H1 (cell line): Measurements from ENCODE around the gene HOXA10. TPM values are rescaled to one million over a fixed set of nuclear protein-coding genes. Genes with fewer than 3 reads are reported as not detected.

Source experiments
- CTCF ChIA-PET: fragments of 300-600 bp; sonication (Branson Sonifier 250); formaldehyde crosslinking; loops from one replicate; lab custom pipeline; 2021; ENCODE audit not compliant: partially characterized antibody; lab: Charles Lee
- POLR2A ChIA-PET: fragments of 300-600 bp; sonication (Branson Sonifier 250); formaldehyde crosslinking; loops from one replicate; lab custom pipeline; 2021; ENCODE audit warnings: inconsistent platforms; ENCODE audit not compliant: partially characterized antibody; lab: Charles Lee
- DNase-seq, 2 experiments: peaks; one replicate each; pipeline versions ENCODE4 v3.0.0 to v3.0.0-alpha.2; 2010 to 2022; ENCODE audit warnings: low spot score in 2 of 2, low read depth in 1 of 2, mixed read lengths in 1 of 2
- FAIRE-seq: peaks from 2 replicates; lab custom pipeline; 2011; peaks lifted over from hg19 to GRCh38; lab: Jason Lieb, UNC
- H2AFZ ChIP-seq: 2 replicates; pipeline ENCODE4 v1.8.1; 2012; ENCODE audit warnings: low read length, inconsistent platforms
- H2AK5ac ChIP-seq: 2 replicates; pipeline ENCODE4 v1.6.1; 2013; ENCODE audit warnings: low read depth, low read length
- H2BK120ac ChIP-seq: replicated peaks from 2 replicates; pipeline ENCODE3; 2013; ENCODE audit warnings: low read depth, low read length, inconsistent platforms
- H2BK12ac ChIP-seq: 2 replicates; pipeline ENCODE4 v1.6.1; 2013; ENCODE audit warnings: low read depth, low read length
- H2BK15ac ChIP-seq: 2 replicates; pipeline ENCODE4 v1.6.1; 2013; ENCODE audit warnings: low read length
- H2BK20ac ChIP-seq: 2 replicates; pipeline ENCODE4 v1.6.1; 2013; ENCODE audit warnings: low read length
- H2BK5ac ChIP-seq: 2 replicates; pipeline ENCODE4 v1.6.1; 2013; ENCODE audit warnings: low read depth, low read length
- H3K14ac ChIP-seq: 2 replicates; pipeline ENCODE4 v1.6.1; 2013; ENCODE audit warnings: inconsistent platforms; ENCODE audit not compliant: insufficient read length
- H3K18ac ChIP-seq: 2 replicates; pipeline ENCODE4 v1.6.1; 2013; ENCODE audit warnings: low read length; ENCODE audit errors: extremely low read depth
- H3K23ac ChIP-seq: 2 replicates; pipeline ENCODE4 v1.6.1; 2013; ENCODE audit warnings: inconsistent platforms; ENCODE audit not compliant: insufficient read length
- H3K23me2 ChIP-seq: 2 replicates; pipeline ENCODE4 v1.6.1; 2013; ENCODE audit warnings: low read depth, low read length
- H3K27ac ChIP-seq: 2 replicates; pipeline ENCODE4 v1.6.1; 2011; ENCODE audit warnings: low read depth, low read length, inconsistent platforms
- H3K27me3 ChIP-seq, 4 experiments: replicated peaks in 1 of 4; 1 replicate in 1 of 4; 2 replicates in 3 of 4; pipeline versions ENCODE4 v1.6.1 to v1.8.1; 2011 to 2013; ENCODE audit warnings: low read length in 3 of 4, mild to moderate bottlenecking in 3 of 4, inconsistent platforms in 2 of 4, mixed read lengths in 2 of 4, moderate library complexity in 1 of 4; ENCODE audit not compliant: control insufficient read depth in 3 of 4, insufficient read depth in 3 of 4; ENCODE audit errors: extremely low read depth in 1 of 4
- H3K36me3 ChIP-seq, 4 experiments: 2 replicates each; pipeline versions ENCODE4 v1.6.1 to v1.8.1; 2011 to 2013; ENCODE audit warnings: mild to moderate bottlenecking in 4 of 4, low read length in 3 of 4, moderate library complexity in 2 of 4, control low read depth in 1 of 4, inconsistent platforms in 1 of 4; ENCODE audit not compliant: insufficient read depth in 4 of 4, control insufficient read depth in 2 of 4
- H3K4ac ChIP-seq: replicated peaks from 2 replicates; pipeline ENCODE3; 2013; ENCODE audit warnings: low read length, low read depth, mixed read lengths, inconsistent platforms; ENCODE audit not compliant: insufficient read length
- H3K4me1 ChIP-seq, 4 experiments: replicated peaks in 1 of 4; 1 replicate in 1 of 4; 2 replicates in 3 of 4; pipeline versions ENCODE4 v1.6.1 to v1.8.1; 2011 to 2013; ENCODE audit warnings: low read length in 3 of 4, inconsistent platforms in 2 of 4, mixed read lengths in 1 of 4; ENCODE audit not compliant: insufficient read depth in 4 of 4, control insufficient read depth in 3 of 4
- H3K4me2 ChIP-seq, 2 experiments: 2 replicates each; pipeline versions ENCODE4 v1.6.1 to v1.8.1; 2011 to 2013; ENCODE audit warnings: low read depth in 2 of 2, low read length in 2 of 2, control low read depth in 1 of 2, inconsistent platforms in 1 of 2, mild to moderate bottlenecking in 1 of 2; ENCODE audit not compliant: insufficient read depth in 1 of 2
- H3K4me3 ChIP-seq, 4 experiments: fragments of 200-600, 300-600 bp in 1 of 4; sonication (generic), shearing (Covaris generic), sonication (Bioruptor Twin) in 1 of 4; 2 replicates each; pipeline versions ENCODE4 v1.5.1 to v1.8.1; 2011 to 2016; ENCODE audit warnings: low read length in 4 of 4, low read depth in 3 of 4, control low read depth in 2 of 4, inconsistent platforms in 2 of 4, mild to moderate bottlenecking in 2 of 4, mixed read lengths in 1 of 4, moderate library complexity in 1 of 4; ENCODE audit not compliant: insufficient read depth in 2 of 4; ENCODE audit errors: extremely low read depth in 1 of 4
- H3K56ac ChIP-seq: replicated peaks from 2 replicates; pipeline ENCODE3; 2013; ENCODE audit warnings: low read depth, mild to moderate bottlenecking, mixed read lengths, low read length, inconsistent platforms; ENCODE audit not compliant: insufficient read length
- H3K79me1 ChIP-seq: 2 replicates; pipeline ENCODE4 v1.6.1; 2013; ENCODE audit warnings: low read depth, low read length, control low read depth
- H3K79me2 ChIP-seq, 2 experiments: 2 replicates each; pipeline versions ENCODE4 v1.6.1 to v1.8.1; 2012 to 2013; ENCODE audit warnings: low read length in 2 of 2, mild to moderate bottlenecking in 2 of 2, inconsistent platforms in 1 of 2; ENCODE audit not compliant: insufficient read depth in 2 of 2, control insufficient read depth in 1 of 2
- H3K9ac ChIP-seq, 4 experiments: replicated peaks in 1 of 4; 1 replicate in 1 of 4; 2 replicates in 3 of 4; pipeline versions ENCODE4 v1.6.1 to v1.8.1; 2011 to 2013; ENCODE audit warnings: low read depth in 3 of 4, low read length in 3 of 4, control low read depth in 2 of 4, mild to moderate bottlenecking in 2 of 4, moderate library complexity in 2 of 4, inconsistent platforms in 1 of 4; ENCODE audit errors: extremely low read depth in 1 of 4
- H3K9me3 ChIP-seq, 2 experiments: 2 replicates each; pipeline versions ENCODE4 v1.6.1 to v1.8.1; 2012 to 2013; ENCODE audit warnings: mild to moderate bottlenecking in 2 of 2, moderate library complexity in 2 of 2, control low read depth in 1 of 2, inconsistent platforms in 1 of 2, low read depth in 1 of 2, low read length in 1 of 2, mixed read lengths in 1 of 2; ENCODE audit not compliant: insufficient read depth in 2 of 2
- H4K20me1 ChIP-seq, 2 experiments: replicated peaks in 1 of 2; 2 replicates each; pipeline versions ENCODE3 to v1.8.1; 2011 to 2013; ENCODE audit warnings: inconsistent platforms in 2 of 2, low read length in 2 of 2, mild to moderate bottlenecking in 1 of 2; ENCODE audit not compliant: insufficient read depth in 2 of 2, control insufficient read depth in 1 of 2
- H4K5ac ChIP-seq: 2 replicates; pipeline ENCODE4 v1.6.1; 2013; ENCODE audit warnings: low read length, low read depth, mixed read lengths, inconsistent platforms; ENCODE audit not compliant: insufficient read length
- H4K8ac ChIP-seq: 2 replicates; pipeline ENCODE4 v1.8.0; 2013; ENCODE audit warnings: mild to moderate bottlenecking, moderate library complexity, low read length, inconsistent platforms; ENCODE audit not compliant: insufficient read depth; ENCODE audit errors: extremely low read depth
- H4K91ac ChIP-seq: replicated peaks from 2 replicates; pipeline ENCODE3; 2013; ENCODE audit warnings: low read length, mixed read lengths, inconsistent platforms; ENCODE audit not compliant: insufficient read length
- CTBP2 ChIP-seq: IDR thresholded peaks from 2 replicates; pipeline ENCODE4 v1.7.0; 2011; ENCODE audit warnings: borderline replicate concordance, mild to moderate bottlenecking, moderate library complexity, mixed read lengths, low read length; ENCODE audit not compliant: insufficient read depth, insufficient read length
- RNF2 ChIP-seq: fragments of 200-900, 300-1000 bp; sonication (generic); IDR thresholded peaks from 2 replicates; pipeline ENCODE4 v1.7.1; 2016; ENCODE audit warnings: borderline replicate concordance, low read depth, mild to moderate bottlenecking, antibody characterized with exemption, low read length; ENCODE audit not compliant: poor library complexity, severe bottlenecking; ENCODE audit errors: missing control alignments
- SUZ12 ChIP-seq: fragments of 200-600 bp; sonication (generic); IDR thresholded peaks from 2 replicates; pipeline ENCODE4 v1.6.1; 2012; ENCODE audit warnings: mild to moderate bottlenecking, inconsistent platforms, low read length, moderate library complexity, mixed read lengths
- TAF7 ChIP-seq: optimal IDR thresholded peaks from 2 replicates; pipeline ENCODE3; 2011; ENCODE audit warnings: low read depth, mild to moderate bottlenecking, inconsistent platforms, low read length, moderate library complexity, borderline replicate concordance
- WGBS, 2 experiments: shearing (Covaris generic) in 1 of 2; methylation state at CpG; one replicate each; pipeline versions ENCODE4 v1.1.6 to v1.1.7; 2013 to 2015; ENCODE audit warnings: low lambda C conversion rate in 2 of 2, mixed read lengths in 2 of 2, inconsistent platforms in 1 of 2, low coverage in 1 of 2, missing lambda C conversion rate in 1 of 2; ENCODE audit not compliant: insufficient replicate concordance in 2 of 2, insufficient coverage in 1 of 2, insufficient read length in 1 of 2; ENCODE audit errors: extremely low coverage in 1 of 2, missing lambda C conversion rate in 1 of 2; 5-methylcytosine and 5-hydroxymethylcytosine counted together
- polyA plus RNA-seq, 7 experiments: library from polyadenylated mRNA; depleted of rRNA in 3 of 7; stranded (reverse) in 5 of 7; unstranded in 2 of 7; fragments of >200 nt in 5 of 7; fragments of 200-250 nt in 2 of 7; gene quantifications; 1 replicate in 5 of 7; 2 replicates in 1 of 7; 4 replicates in 1 of 7; pipeline versions ENCODE4 v1.2.1 to v1.2.3, GENCODE V29; 2011 to 2013; ENCODE audit warnings: missing spikeins in 2 of 7, mixed read lengths in 2 of 7
- total RNA-seq: library from RNA; stranded (reverse); fragmentation: NEBNext Ultra II Directional; extraction: Animal tissue kit (Norgen Biotek cat#: 25700); gene quantifications from 2 replicates; pipeline ENCODE4 v1.2.1, GENCODE V29; 2021

The HOXA10 gene
- total and polyA plus RNA-seq, 2 of the 8 experiments (the other 6 are each of a cell fraction or from before 2014, with no cell fraction given), result not detected

DNA sequence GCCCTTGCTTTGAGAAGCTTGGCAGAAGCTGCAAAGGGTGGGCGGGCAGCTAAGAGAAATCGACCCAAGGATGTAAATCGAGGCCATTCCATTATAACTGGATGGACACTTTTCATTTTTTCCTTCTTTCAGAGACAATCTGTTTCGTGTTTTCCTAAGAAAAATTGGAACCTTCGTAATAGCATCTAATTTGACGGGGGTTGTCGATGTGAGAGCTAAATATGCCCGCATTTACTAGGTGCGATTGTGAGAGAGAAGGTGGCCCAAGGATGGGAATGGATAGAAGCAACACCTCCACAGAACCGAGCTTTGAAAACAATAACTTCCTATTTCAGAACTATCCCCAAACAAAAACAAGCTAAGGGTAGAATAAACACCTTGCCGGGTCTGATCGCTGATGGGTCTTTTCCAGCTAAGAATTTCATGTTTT is 42.7 kb downstream of the HOXA10 start:
- Histone ChIP-seq H3K4me2 (peak overlapping the region; percentile 56 to 63), H2BK20ac (no peak overlapping the region), H3K4me1 (peaks cover 0 to 4% (median 2%) of the 10 kb centered on the region in 4 experiments; a peak in 4 of 7 replicates), H3K14ac (no peak overlapping the region), H3K27ac (no peak overlapping the region), H3K4ac (no peak overlapping the region), H3K36me3 (peaks cover 0 to 16% (median 0%) of the 10 kb centered on the region in 4 experiments; a peak in 2 of 8 replicates), H2BK5ac (no peak overlapping the region), H2AFZ (no peak overlapping the region), H3K9ac (no peak overlapping the region), H3K79me2 (no peaks in the 10 kb centered on the region), H3K79me1 (no peaks in the 10 kb centered on the region), H3K27me3 (peaks cover 97 to 100% (median 100%) of the 10 kb centered on the region in 4 experiments), H3K18ac (no peak overlapping the region), H4K8ac (no peak overlapping the region), H2BK12ac (no peak overlapping the region), H3K23me2 (peaks cover 4% of the 10 kb centered on the region; the same call in 1 of the 2 replicates), H4K20me1 (peaks cover 14 to 30% of the 10 kb centered on the region in 2 experiments), H4K91ac (no peak overlapping the region), H2AK5ac (no peak overlapping the region), H3K4me3 (peak overlapping the region; percentile 19 to 60 (median 36); a peak in 6 of 8 replicates), H3K56ac (no peak overlapping the region), H3K23ac (no peak overlapping the region), H2BK15ac (no peak overlapping the region), H2BK120ac (no peak overlapping the region), H4K5ac (no peak overlapping the region), H3K9me3 (peaks cover 0 to 4% of the 10 kb centered on the region in 2 experiments; a peak in 1 of 4 replicates)
- no peak for FAIRE-seq
- no peak for DNase-seq
- POLR2A ChIA-PET, result no interaction called here
- TF ChIP-seq SUZ12 (peak; percentile 65), CTBP2 (peak; percentile 8), TAF7 (no peak), RNF2 (peak; percentile 89)
- 23% methylated on average over 12 of the region's 12 CpGs; no CpG with 5 or more reads in 1 of the 2 experiments for WGBS, 2 experiments
- CTCF ChIA-PET, result interaction anchor here (0.6 to 2.7 kb wide), 15 partner anchors 10 to 450 kb away, joined by 3 to 13 read pairs (median 3); partner anchors contain the start of genes HOXA3, HOXA5 and HOXA9
